Keratinocyte (primary cell): ENCODE data around the gene PARP1. TPM values are rescaled to one million over a fixed set of nuclear protein-coding genes. Genes with fewer than 3 reads are reported as not detected.

Experiments used
- DNase-seq: peaks from one replicate; pipeline ENCODE4 v3.0.0-alpha.2; 2011; ENCODE audit warnings: low read depth, missing footprints, low spot score
- FAIRE-seq: peaks from 2 replicates; lab custom pipeline; 2011; peaks lifted over from hg19 to GRCh38; lab: Jason Lieb, UNC
- H2AFZ ChIP-seq: 2 replicates; pipeline ENCODE4 v1.6.0; 2012; ENCODE audit warnings: low read length, control low read depth, inconsistent platforms; ENCODE audit not compliant: control insufficient read depth
- H3K27ac ChIP-seq: 2 replicates; pipeline ENCODE4 v1.5.1; 2011; ENCODE audit warnings: low read length; ENCODE audit not compliant: control insufficient read depth, insufficient read depth
- H3K27me3 ChIP-seq: 3 replicates; pipeline ENCODE4 v1.6.0; 2011; ENCODE audit warnings: low read length; ENCODE audit not compliant: control insufficient read depth, insufficient read depth; ENCODE audit errors: extremely low read depth
- H3K36me3 ChIP-seq, 2 experiments: 2 replicates in 1 of 2; 3 replicates in 1 of 2; pipeline ENCODE4 v1.5.1; 2011; ENCODE audit warnings: low read length in 2 of 2, mild to moderate bottlenecking in 1 of 2; ENCODE audit not compliant: control insufficient read depth in 2 of 2, insufficient read depth in 2 of 2; ENCODE audit errors: extremely low read depth in 1 of 2
- H3K4me1 ChIP-seq: 3 replicates; pipeline ENCODE4 v1.5.1; 2011; ENCODE audit warnings: low read length; ENCODE audit not compliant: control insufficient read depth, insufficient read depth; ENCODE audit errors: extremely low read depth
- H3K4me2 ChIP-seq: 3 replicates; pipeline ENCODE4 v1.6.0; 2011; ENCODE audit warnings: low read depth, low read length; ENCODE audit not compliant: control insufficient read depth, insufficient read depth; ENCODE audit errors: extremely low read depth
- H3K4me3 ChIP-seq, 3 experiments: fragments of 200-600 bp in 1 of 3; sonication (generic) in 1 of 3; 2 replicates in 2 of 3; 3 replicates in 1 of 3; pipeline ENCODE4 v1.5.1; 2011 to 2016; ENCODE audit warnings: low read length in 3 of 3, mild to moderate bottlenecking in 3 of 3, control low read depth in 2 of 3, inconsistent platforms in 1 of 3, low read depth in 1 of 3, mixed read lengths in 1 of 3, mixed run types in 1 of 3, moderate library complexity in 1 of 3; ENCODE audit not compliant: control insufficient read depth in 2 of 3, insufficient read depth in 2 of 3; ENCODE audit errors: extremely low read depth in 1 of 3
- H3K79me2 ChIP-seq: 2 replicates; pipeline ENCODE4 v1.6.0; 2012; ENCODE audit warnings: low read length; ENCODE audit not compliant: control insufficient read depth, insufficient read depth
- H3K9ac ChIP-seq: 3 replicates; pipeline ENCODE4 v1.6.0; 2011; ENCODE audit warnings: low read length; ENCODE audit not compliant: control insufficient read depth, insufficient read depth; ENCODE audit errors: extremely low read depth
- H3K9me1 ChIP-seq: 3 replicates; pipeline ENCODE4 v1.6.0; 2011; ENCODE audit warnings: low read length; ENCODE audit not compliant: control insufficient read depth, insufficient read depth; ENCODE audit errors: extremely low read depth
- H3K9me3 ChIP-seq: 2 replicates; pipeline ENCODE4 v1.5.1; 2012; ENCODE audit warnings: low read depth, low read length; ENCODE audit not compliant: control insufficient read depth
- H4K20me1 ChIP-seq: 3 replicates; pipeline ENCODE4 v1.6.0; 2011; ENCODE audit warnings: low read length; ENCODE audit not compliant: control insufficient read depth, insufficient read depth; ENCODE audit errors: extremely low read depth
- EZH2 ChIP-seq: IDR thresholded peaks from one replicate; pipeline ENCODE4 v1.6.1; 2012; ENCODE audit warnings: inconsistent platforms, mild to moderate bottlenecking, low read length, moderate library complexity
- dilution Hi-C: fragments of 300-500 bp; cut with MboI; formaldehyde crosslinking; loops from one replicate; pipeline ENCODE4 v1.7.0; 2020; ENCODE audit warnings: low sequenced_read_pairs; ENCODE audit not compliant: extremely low pct_ligation_motif_present
- polyA plus RNA-seq, 5 experiments: library from polyadenylated mRNA; depleted of rRNA in 3 of 5; stranded (reverse) in 3 of 5; stranded (forward) in 1 of 5; unstranded in 1 of 5; fragments of >200 nt; gene quantifications; 1 replicate in 1 of 5; 2 replicates in 3 of 5; 3 replicates in 1 of 5; pipeline versions ENCODE4 v1.2.1 to v1.2.3, GENCODE V29; 2011 to 2012; ENCODE audit warnings: missing spikeins in 2 of 5, low read depth in 1 of 5, low replicate concordance in 1 of 5
- TF ChIP-seq, protein P1 (sequence below), 3 experiments: IDR thresholded peaks in 1 of 3; conservative IDR thresholded peaks in 1 of 3; optimal IDR thresholded peaks in 1 of 3; 2 replicates in 2 of 3; 3 replicates in 1 of 3; pipeline versions ENCODE3 to v1.5.1; 2011; ENCODE audit warnings: low read length in 3 of 3, mild to moderate bottlenecking in 3 of 3, moderate library complexity in 2 of 3, control low read depth in 1 of 3, inconsistent platforms in 1 of 3; ENCODE audit not compliant: insufficient read depth in 2 of 3; ENCODE audit errors: extremely low read depth in 1 of 3

PARP1 gene
- polyA plus RNA-seq, 1 donor (not counting 4 experiments of a cell fraction or from before 2014, with no cell fraction given) = 62.9 TPM

DNA sequence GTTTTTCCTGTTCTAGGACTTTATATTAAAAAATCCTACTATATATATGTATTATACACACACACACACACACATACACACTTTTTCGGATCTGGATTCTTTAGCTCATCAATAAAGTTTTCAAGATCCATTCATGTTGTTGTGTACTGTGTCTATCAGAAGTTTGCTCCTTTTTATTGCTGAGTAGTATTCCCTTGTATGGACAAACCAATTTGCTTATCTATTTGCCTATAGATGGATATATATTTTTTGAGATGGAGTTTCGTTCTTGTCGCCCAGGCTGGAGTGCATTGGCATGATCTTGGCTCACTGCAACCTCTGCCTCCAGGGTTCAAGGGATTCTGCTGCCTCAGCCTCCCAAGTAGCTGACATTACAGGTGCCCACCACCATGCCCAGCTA is 78.7 kb downstream of the PARP1 start:
- DNase-seq = no peak
- Histone ChIP-seq H3K36me3 (no peaks in the 10 kb centered on the region), H3K9ac (no peak overlapping the region), H3K79me2 (no peaks in the 10 kb centered on the region), H3K9me1 (no peaks in the 10 kb centered on the region), H2AFZ (no peak overlapping the region), H4K20me1 (no peaks in the 10 kb centered on the region), H3K27ac (no peak overlapping the region), H3K9me3 (no peaks in the 10 kb centered on the region), H3K4me2 (no peak overlapping the region), H3K4me1 (peaks cover 9% of the 10 kb centered on the region), H3K4me3 (no peak overlapping the region), H3K27me3 (no peaks in the 10 kb centered on the region)
- no peak for FAIRE-seq
- TF ChIP-seq, protein P1, sequence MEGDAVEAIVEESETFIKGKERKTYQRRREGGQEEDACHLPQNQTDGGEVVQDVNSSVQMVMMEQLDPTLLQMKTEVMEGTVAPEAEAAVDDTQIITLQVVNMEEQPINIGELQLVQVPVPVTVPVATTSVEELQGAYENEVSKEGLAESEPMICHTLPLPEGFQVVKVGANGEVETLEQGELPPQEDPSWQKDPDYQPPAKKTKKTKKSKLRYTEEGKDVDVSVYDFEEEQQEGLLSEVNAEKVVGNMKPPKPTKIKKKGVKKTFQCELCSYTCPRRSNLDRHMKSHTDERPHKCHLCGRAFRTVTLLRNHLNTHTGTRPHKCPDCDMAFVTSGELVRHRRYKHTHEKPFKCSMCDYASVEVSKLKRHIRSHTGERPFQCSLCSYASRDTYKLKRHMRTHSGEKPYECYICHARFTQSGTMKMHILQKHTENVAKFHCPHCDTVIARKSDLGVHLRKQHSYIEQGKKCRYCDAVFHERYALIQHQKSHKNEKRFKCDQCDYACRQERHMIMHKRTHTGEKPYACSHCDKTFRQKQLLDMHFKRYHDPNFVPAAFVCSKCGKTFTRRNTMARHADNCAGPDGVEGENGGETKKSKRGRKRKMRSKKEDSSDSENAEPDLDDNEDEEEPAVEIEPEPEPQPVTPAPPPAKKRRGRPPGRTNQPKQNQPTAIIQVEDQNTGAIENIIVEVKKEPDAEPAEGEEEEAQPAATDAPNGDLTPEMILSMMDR (optimal IDR thresholded peaks at IDR 0.05 in 1 of 3, IDR thresholded peaks at IDR 0.05 in 1 of 3, conservative IDR thresholded peaks at IDR 0.05 in 1 of 3; ENCODE audit: extremely low read depth in 1 of 3, insufficient read depth in 2 of 3, low read length in 3 of 3) = no peak
- no peak for TF ChIP-seq EZH2
- dilution Hi-C loops = no loop called here

DNA sequence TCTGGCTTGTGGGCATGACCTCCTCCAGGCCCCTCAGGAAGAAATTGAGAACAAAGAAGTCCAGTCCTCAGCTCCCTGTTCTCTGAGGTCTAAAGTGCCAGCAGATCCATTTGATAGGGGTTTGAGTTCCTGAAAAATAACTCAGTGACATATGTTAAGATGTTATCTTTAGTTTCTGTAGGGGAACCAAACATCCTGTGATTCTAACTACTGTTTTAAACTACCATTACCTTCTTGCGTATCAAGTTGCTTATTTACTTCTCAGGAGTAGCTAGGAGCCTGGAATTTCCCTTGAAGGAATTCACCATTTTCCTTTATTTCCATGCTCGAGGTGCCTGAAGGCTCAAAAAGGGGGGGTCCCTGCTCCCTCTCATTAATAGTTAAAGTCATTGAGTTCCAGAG is 80.1 kb downstream of the PARP1 start:
- no peak overlapping the region for H3K4me2 ChIP-seq
- H3K4me3 ChIP-seq = no peak overlapping the region
- dilution Hi-C loops = no loop called here
- H3K27me3 ChIP-seq = no peaks in the 10 kb centered on the region
- no peak overlapping the region for H3K9ac ChIP-seq
- H3K79me2 ChIP-seq = no peaks in the 10 kb centered on the region
- H3K4me1 ChIP-seq = peaks cover 9% of the 10 kb centered on the region
- H3K9me1 ChIP-seq = no peaks in the 10 kb centered on the region
- no peak overlapping the region for H2AFZ ChIP-seq
- H4K20me1 ChIP-seq = no peaks in the 10 kb centered on the region
- H3K36me3 ChIP-seq = no peaks in the 10 kb centered on the region
- FAIRE-seq (no peak), DNase-seq (no peak)
- no peak for TF ChIP-seq EZH2
- TF ChIP-seq, protein P1 (optimal IDR thresholded peaks at IDR 0.05 in 1 of 3, IDR thresholded peaks at IDR 0.05 in 1 of 3, conservative IDR thresholded peaks at IDR 0.05 in 1 of 3; ENCODE audit: extremely low read depth in 1 of 3, insufficient read depth in 2 of 3, low read length in 3 of 3) = no peak
- H3K9me3 ChIP-seq = no peaks in the 10 kb centered on the region
- H3K27ac ChIP-seq = no peak overlapping the region
